HEK293 (cell line): ENCODE results near the gene NOSIP.
A peak's percentile ranks its signal among the peaks of the same experiment; 100 is the strongest.

Source experiments
- FEZF1 ChIP-seq: fragments of 450-650 bp; formaldehyde crosslinking; IDR thresholded peaks from 2 replicates; pipeline ENCODE4 v1.5.1; 2016; ENCODE audit warnings: missing biosample characterization, missing genetic modification characterization
- KLF10 ChIP-seq: fragments of 450-650 bp; IDR thresholded peaks from 2 replicates; pipeline ENCODE4 v1.5.1; 2018; ENCODE audit warnings: missing biosample characterization, mild to moderate bottlenecking, missing genetic modification characterization
- MZF1 ChIP-seq: fragments of 450-650 bp; formaldehyde crosslinking; IDR thresholded peaks from 2 replicates; pipeline ENCODE4 v1.5.1; 2017; ENCODE audit warnings: missing biosample characterization, missing genetic modification characterization, borderline replicate concordance
- PRDM1 ChIP-seq: fragments of 450-650 bp; formaldehyde crosslinking; IDR thresholded peaks from 2 replicates; pipeline ENCODE4; 2016; ENCODE audit warnings: missing biosample characterization, missing genetic modification characterization
- ZBTB21 ChIP-seq: fragments of 450-650 bp; formaldehyde crosslinking; IDR thresholded peaks from 2 replicates; pipeline ENCODE4 v1.5.1; 2017; ENCODE audit warnings: missing biosample characterization, missing genetic modification characterization
- ZFP37 ChIP-seq: fragments of 450-650 bp; formaldehyde crosslinking; IDR thresholded peaks from 2 replicates; pipeline ENCODE4 v1.5.1; 2016; ENCODE audit warnings: missing biosample characterization, missing genetic modification characterization
- ZNF157 ChIP-seq: fragments of 450-650 bp; formaldehyde crosslinking; IDR thresholded peaks from 2 replicates; pipeline ENCODE4 v1.5.1; 2016; ENCODE audit warnings: missing biosample characterization, missing genetic modification characterization
- ZNF175 ChIP-seq: fragments of 450-650 bp; formaldehyde crosslinking; IDR thresholded peaks from 2 replicates; pipeline ENCODE4 v1.5.1; 2016; ENCODE audit warnings: missing biosample characterization, missing genetic modification characterization
- ZNF221 ChIP-seq: fragments of 450-650 bp; formaldehyde crosslinking; IDR thresholded peaks from 2 replicates; pipeline ENCODE4 v1.5.1; 2017; ENCODE audit warnings: missing biosample characterization, missing genetic modification characterization, borderline replicate concordance
- ZNF223 ChIP-seq: fragments of 450-650 bp; formaldehyde crosslinking; IDR thresholded peaks from 2 replicates; pipeline ENCODE4 v1.5.1; 2016; ENCODE audit warnings: missing biosample characterization, missing genetic modification characterization
- ZNF266 ChIP-seq: fragments of 450-650 bp; formaldehyde crosslinking; IDR thresholded peaks from 2 replicates; pipeline ENCODE4 v1.5.1; 2016; ENCODE audit warnings: missing biosample characterization, missing genetic modification characterization, low read depth
- ZNF311 ChIP-seq: fragments of 450-650 bp; formaldehyde crosslinking; IDR thresholded peaks from 2 replicates; pipeline ENCODE4 v1.5.1; 2017; ENCODE audit warnings: missing biosample characterization, missing genetic modification characterization, borderline replicate concordance
- ZNF350 ChIP-seq: fragments of 450-650 bp; formaldehyde crosslinking; IDR thresholded peaks from 2 replicates; pipeline ENCODE4 v1.5.0; 2017; ENCODE audit warnings: missing biosample characterization, mild to moderate bottlenecking, missing genetic modification characterization
- ZNF394 ChIP-seq: fragments of 450-650 bp; formaldehyde crosslinking; IDR thresholded peaks from 2 replicates; pipeline ENCODE4 v1.5.1; 2016; ENCODE audit warnings: missing biosample characterization, missing genetic modification characterization, mild to moderate bottlenecking, moderate library complexity, borderline replicate concordance
- ZNF416 ChIP-seq: fragments of 450-650 bp; formaldehyde crosslinking; IDR thresholded peaks from 2 replicates; pipeline ENCODE4 v1.5.1; 2016; ENCODE audit warnings: missing biosample characterization, missing genetic modification characterization
- ZNF473 ChIP-seq: fragments of 450-650 bp; formaldehyde crosslinking; IDR thresholded peaks from 2 replicates; pipeline ENCODE4 v1.5.1; 2017; ENCODE audit warnings: missing biosample characterization, missing genetic modification characterization
- ZNF654 ChIP-seq: fragments of 450-650 bp; formaldehyde crosslinking; IDR thresholded peaks from 2 replicates; pipeline ENCODE4 v1.5.1; 2016; ENCODE audit warnings: low read depth, missing biosample characterization, missing genetic modification characterization
- ZNF677 ChIP-seq: fragments of 450-650 bp; IDR thresholded peaks from 2 replicates; pipeline ENCODE4 v1.5.0; 2018; ENCODE audit warnings: missing biosample characterization, mild to moderate bottlenecking, missing genetic modification characterization, moderate library complexity
- ZNF791 ChIP-seq: fragments of 450-650 bp; formaldehyde crosslinking; IDR thresholded peaks from 2 replicates; pipeline ENCODE4 v1.5.1; 2016; ENCODE audit warnings: missing biosample characterization, missing genetic modification characterization
- ZSCAN23 ChIP-seq: fragments of 450-650 bp; formaldehyde crosslinking; IDR thresholded peaks from 2 replicates; pipeline ENCODE4 v1.5.1; 2016; ENCODE audit warnings: missing biosample characterization, missing genetic modification characterization
- TF ChIP-seq, protein P1 (sequence below): fragments of 450-650 bp; formaldehyde crosslinking; IDR thresholded peaks from 2 replicates; pipeline ENCODE4 v1.5.1; 2016; ENCODE audit warnings: missing biosample characterization, missing genetic modification characterization, borderline replicate concordance
- TF ChIP-seq, protein P2 (sequence below): fragments of 450-650 bp; formaldehyde crosslinking; IDR thresholded peaks from 2 replicates; pipeline ENCODE4 v1.5.1; 2017; ENCODE audit warnings: missing biosample characterization, mild to moderate bottlenecking, missing genetic modification characterization, moderate library complexity
- TF ChIP-seq, protein P3 (sequence below): fragments of 450-650 bp; formaldehyde crosslinking; IDR thresholded peaks from 2 replicates; pipeline ENCODE4 v1.5.1; 2016; ENCODE audit warnings: missing biosample characterization, missing genetic modification characterization, borderline replicate concordance
- TF ChIP-seq, protein P4 (sequence below): fragments of 450-650 bp; formaldehyde crosslinking; IDR thresholded peaks from 2 replicates; pipeline ENCODE4; 2016; ENCODE audit warnings: missing biosample characterization, missing genetic modification characterization
- TF ChIP-seq, protein P5 (sequence below): fragments of 450-650 bp; formaldehyde crosslinking; IDR thresholded peaks from 2 replicates; pipeline ENCODE4 v1.5.1; 2016; ENCODE audit warnings: missing biosample characterization, missing genetic modification characterization

Gene NOSIP

DNA sequence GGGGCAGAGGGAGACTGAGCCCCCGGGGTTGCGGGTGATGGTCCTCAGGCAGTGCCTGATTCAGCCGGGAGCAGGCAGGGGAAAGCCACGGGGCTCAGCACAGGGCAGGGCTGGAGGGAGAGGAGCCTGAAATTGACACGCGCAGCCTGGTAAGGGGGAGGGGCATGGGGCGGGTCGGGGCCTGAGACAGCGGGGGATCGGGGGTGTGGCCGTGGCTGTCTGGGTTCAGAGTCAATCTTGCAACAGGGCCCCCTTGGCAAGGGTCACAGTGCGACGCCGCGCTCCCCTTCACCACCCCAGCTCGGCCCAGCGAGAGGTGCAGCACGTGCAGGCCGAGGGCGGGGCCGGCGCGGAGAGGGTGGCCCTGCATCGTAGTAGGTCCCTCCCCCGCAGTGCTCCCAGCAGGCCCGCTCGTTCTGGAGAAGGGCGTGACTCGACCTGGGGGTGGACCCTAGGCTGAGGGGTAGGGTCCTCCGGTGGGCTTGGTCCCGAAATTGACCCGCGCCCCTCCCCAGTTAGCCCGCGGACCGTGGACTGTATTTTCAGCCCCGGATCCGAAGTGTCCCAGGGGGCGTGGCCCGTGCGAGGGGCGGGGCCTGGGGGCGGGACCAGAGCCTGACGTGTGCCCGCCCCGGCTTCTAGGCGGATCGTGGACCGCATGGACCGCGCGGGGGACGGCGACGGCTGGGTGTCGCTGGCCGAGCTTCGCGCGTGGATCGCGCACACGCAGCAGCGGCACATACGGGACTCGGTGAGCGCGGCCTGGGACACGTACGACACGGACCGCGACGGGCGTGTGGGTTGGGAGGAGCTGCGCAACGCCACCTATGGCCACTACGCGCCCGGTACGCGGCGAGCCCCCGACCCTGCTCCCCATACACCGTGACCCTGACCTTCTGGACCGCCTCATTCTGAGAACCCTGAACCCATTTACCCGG lies 46.5 kb downstream of the NOSIP start (continued):
- no peak for TF ChIP-seq ZNF791
- TF ChIP-seq MZF1 (tag by site-specific recombination), result no peak
- TF ChIP-seq ZNF350, result no peak
- TF ChIP-seq ZNF473 (tag by site-specific recombination), result no peak
- TF ChIP-seq, protein P1, sequence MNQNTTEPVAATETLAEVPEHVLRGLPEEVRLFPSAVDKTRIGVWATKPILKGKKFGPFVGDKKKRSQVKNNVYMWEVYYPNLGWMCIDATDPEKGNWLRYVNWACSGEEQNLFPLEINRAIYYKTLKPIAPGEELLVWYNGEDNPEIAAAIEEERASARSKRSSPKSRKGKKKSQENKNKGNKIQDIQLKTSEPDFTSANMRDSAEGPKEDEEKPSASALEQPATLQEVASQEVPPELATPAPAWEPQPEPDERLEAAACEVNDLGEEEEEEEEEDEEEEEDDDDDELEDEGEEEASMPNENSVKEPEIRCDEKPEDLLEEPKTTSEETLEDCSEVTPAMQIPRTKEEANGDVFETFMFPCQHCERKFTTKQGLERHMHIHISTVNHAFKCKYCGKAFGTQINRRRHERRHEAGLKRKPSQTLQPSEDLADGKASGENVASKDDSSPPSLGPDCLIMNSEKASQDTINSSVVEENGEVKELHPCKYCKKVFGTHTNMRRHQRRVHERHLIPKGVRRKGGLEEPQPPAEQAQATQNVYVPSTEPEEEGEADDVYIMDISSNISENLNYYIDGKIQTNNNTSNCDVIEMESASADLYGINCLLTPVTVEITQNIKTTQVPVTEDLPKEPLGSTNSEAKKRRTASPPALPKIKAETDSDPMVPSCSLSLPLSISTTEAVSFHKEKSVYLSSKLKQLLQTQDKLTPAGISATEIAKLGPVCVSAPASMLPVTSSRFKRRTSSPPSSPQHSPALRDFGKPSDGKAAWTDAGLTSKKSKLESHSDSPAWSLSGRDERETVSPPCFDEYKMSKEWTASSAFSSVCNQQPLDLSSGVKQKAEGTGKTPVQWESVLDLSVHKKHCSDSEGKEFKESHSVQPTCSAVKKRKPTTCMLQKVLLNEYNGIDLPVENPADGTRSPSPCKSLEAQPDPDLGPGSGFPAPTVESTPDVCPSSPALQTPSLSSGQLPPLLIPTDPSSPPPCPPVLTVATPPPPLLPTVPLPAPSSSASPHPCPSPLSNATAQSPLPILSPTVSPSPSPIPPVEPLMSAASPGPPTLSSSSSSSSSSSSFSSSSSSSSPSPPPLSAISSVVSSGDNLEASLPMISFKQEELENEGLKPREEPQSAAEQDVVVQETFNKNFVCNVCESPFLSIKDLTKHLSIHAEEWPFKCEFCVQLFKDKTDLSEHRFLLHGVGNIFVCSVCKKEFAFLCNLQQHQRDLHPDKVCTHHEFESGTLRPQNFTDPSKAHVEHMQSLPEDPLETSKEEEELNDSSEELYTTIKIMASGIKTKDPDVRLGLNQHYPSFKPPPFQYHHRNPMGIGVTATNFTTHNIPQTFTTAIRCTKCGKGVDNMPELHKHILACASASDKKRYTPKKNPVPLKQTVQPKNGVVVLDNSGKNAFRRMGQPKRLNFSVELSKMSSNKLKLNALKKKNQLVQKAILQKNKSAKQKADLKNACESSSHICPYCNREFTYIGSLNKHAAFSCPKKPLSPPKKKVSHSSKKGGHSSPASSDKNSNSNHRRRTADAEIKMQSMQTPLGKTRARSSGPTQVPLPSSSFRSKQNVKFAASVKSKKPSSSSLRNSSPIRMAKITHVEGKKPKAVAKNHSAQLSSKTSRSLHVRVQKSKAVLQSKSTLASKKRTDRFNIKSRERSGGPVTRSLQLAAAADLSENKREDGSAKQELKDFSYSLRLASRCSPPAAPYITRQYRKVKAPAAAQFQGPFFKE, result no peak
- no peak for TF ChIP-seq ZNF266
- no peak for TF ChIP-seq PRDM1 (tag by site-specific recombination)
- TF ChIP-seq, protein P2, sequence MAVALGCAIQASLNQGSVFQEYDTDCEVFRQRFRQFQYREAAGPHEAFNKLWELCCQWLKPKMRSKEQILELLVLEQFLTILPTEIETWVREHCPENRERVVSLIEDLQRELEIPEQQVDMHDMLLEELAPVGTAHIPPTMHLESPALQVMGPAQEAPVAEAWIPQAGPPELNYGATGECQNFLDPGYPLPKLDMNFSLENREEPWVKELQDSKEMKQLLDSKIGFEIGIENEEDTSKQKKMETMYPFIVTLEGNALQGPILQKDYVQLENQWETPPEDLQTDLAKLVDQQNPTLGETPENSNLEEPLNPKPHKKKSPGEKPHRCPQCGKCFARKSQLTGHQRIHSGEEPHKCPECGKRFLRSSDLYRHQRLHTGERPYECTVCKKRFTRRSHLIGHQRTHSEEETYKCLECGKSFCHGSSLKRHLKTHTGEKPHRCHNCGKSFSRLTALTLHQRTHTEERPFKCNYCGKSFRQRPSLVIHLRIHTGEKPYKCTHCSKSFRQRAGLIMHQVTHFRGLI (tag by site-specific recombination), result no peak
- no peak for TF ChIP-seq ZNF221 (tag by site-specific recombination)
- no peak for TF ChIP-seq ZNF394
- TF ChIP-seq ZNF654, result no peak
- TF ChIP-seq, protein P3, sequence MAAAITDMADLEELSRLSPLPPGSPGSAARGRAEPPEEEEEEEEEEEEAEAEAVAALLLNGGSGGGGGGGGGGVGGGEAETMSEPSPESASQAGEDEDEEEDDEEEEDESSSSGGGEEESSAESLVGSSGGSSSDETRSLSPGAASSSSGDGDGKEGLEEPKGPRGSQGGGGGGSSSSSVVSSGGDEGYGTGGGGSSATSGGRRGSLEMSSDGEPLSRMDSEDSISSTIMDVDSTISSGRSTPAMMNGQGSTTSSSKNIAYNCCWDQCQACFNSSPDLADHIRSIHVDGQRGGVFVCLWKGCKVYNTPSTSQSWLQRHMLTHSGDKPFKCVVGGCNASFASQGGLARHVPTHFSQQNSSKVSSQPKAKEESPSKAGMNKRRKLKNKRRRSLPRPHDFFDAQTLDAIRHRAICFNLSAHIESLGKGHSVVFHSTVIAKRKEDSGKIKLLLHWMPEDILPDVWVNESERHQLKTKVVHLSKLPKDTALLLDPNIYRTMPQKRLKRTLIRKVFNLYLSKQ (tag by site-specific recombination), result no peak
- TF ChIP-seq KLF10, result peak; percentile 59; the same call in 1 of the 2 replicates
- no peak for TF ChIP-seq ZNF677
- TF ChIP-seq, protein P4, sequence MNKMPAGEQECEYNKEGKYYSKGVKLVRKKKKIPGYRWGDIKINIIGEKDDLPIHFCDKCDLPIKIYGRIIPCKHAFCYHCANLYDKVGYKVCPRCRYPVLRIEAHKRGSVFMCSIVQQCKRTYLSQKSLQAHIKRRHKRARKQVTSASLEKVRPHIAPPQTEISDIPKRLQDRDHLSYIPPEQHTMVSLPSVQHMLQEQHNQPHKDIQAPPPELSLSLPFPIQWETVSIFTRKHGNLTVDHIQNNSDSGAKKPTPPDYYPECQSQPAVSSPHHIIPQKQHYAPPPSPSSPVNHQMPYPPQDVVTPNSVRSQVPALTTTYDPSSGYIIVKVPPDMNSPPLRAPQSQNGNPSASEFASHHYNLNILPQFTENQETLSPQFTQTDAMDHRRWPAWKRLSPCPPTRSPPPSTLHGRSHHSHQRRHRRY (tag by site-specific recombination), result no peak
- TF ChIP-seq ZNF311 (tag by site-specific recombination), result no peak
- no peak for TF ChIP-seq ZFP37 (tag by site-specific recombination)
- TF ChIP-seq, protein P5, sequence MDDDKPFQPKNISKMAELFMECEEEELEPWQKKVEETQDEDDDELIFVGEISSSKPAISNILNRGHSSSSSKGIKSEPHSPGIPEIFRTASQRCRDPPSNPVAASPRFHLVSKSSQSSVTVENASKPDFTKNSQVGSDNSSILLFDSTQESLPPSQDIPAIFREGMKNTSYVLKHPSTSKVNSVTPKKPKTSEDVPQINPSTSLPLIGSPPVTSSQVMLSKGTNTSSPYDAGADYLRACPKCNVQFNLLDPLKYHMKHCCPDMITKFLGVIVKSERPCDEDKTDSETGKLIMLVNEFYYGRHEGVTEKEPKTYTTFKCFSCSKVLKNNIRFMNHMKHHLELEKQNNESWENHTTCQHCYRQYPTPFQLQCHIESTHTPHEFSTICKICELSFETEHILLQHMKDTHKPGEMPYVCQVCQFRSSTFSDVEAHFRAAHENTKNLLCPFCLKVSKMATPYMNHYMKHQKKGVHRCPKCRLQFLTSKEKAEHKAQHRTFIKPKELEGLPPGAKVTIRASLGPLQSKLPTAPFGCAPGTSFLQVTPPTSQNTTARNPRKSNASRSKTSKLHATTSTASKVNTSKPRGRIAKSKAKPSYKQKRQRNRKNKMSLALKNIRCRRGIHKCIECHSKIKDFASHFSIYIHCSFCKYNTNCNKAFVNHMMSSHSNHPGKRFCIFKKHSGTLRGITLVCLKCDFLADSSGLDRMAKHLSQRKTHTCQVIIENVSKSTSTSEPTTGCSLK (tag by site-specific recombination), result no peak
- no peak for TF ChIP-seq ZNF223 (tag by site-specific recombination)
- TF ChIP-seq ZNF416, result no peak
- no peak for TF ChIP-seq FEZF1 (tag by site-specific recombination)
- TF ChIP-seq ZNF157 (tag by site-specific recombination), result no peak
- TF ChIP-seq ZBTB21, result no peak
- TF ChIP-seq ZNF175 (tag by site-specific recombination), result no peak
- no peak for TF ChIP-seq ZSCAN23 (tag by site-specific recombination)
